ENCODE results near the gene CREB5.

Gene CREB5, protein sequence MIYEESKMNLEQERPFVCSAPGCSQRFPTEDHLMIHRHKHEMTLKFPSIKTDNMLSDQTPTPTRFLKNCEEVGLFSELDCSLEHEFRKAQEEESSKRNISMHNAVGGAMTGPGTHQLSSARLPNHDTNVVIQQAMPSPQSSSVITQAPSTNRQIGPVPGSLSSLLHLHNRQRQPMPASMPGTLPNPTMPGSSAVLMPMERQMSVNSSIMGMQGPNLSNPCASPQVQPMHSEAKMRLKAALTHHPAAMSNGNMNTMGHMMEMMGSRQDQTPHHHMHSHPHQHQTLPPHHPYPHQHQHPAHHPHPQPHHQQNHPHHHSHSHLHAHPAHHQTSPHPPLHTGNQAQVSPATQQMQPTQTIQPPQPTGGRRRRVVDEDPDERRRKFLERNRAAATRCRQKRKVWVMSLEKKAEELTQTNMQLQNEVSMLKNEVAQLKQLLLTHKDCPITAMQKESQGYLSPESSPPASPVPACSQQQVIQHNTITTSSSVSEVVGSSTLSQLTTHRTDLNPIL

GRCh38 chr7:28411876-28412662 lies at the start of gene CREB5:
Gene CREB5, plus strand, starts transcription at chr7:28412518. Its CDS starts 397 bp downstream, at chr7:28412915.
- no peak within 1 kb of the TSS for H3K4me3 ChIP-seq (ENCODE audit: low read depth, low read length)
- H3K9me3 ChIP-seq (ENCODE audit: control insufficient read depth, low read length): no peaks in the 10 kb centered on the region
- no peak within 1 kb of the TSS for H3K27ac ChIP-seq
- TF ChIP-seq, protein P1, sequence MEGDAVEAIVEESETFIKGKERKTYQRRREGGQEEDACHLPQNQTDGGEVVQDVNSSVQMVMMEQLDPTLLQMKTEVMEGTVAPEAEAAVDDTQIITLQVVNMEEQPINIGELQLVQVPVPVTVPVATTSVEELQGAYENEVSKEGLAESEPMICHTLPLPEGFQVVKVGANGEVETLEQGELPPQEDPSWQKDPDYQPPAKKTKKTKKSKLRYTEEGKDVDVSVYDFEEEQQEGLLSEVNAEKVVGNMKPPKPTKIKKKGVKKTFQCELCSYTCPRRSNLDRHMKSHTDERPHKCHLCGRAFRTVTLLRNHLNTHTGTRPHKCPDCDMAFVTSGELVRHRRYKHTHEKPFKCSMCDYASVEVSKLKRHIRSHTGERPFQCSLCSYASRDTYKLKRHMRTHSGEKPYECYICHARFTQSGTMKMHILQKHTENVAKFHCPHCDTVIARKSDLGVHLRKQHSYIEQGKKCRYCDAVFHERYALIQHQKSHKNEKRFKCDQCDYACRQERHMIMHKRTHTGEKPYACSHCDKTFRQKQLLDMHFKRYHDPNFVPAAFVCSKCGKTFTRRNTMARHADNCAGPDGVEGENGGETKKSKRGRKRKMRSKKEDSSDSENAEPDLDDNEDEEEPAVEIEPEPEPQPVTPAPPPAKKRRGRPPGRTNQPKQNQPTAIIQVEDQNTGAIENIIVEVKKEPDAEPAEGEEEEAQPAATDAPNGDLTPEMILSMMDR (IDR thresholded peaks at IDR 0.05): no peak
- H3K36me3 ChIP-seq (ENCODE audit: control insufficient read depth, insufficient read depth, low read length): no peaks in the 10 kb centered on the region
- no peaks in the 10 kb centered on the region for H3K79me2 ChIP-seq
- no peaks in the 10 kb centered on the region for H3K27me3 ChIP-seq (ENCODE audit: control insufficient read depth, insufficient read depth, low read length)
- no peak within 1 kb of the TSS for H2AFZ ChIP-seq
- no peaks in the 10 kb centered on the region for H3K4me1 ChIP-seq
- H3K4me2 ChIP-seq (ENCODE audit: low read length): no peak within 1 kb of the TSS
- H3K9ac ChIP-seq: no peak within 1 kb of the TSS

DNA sequence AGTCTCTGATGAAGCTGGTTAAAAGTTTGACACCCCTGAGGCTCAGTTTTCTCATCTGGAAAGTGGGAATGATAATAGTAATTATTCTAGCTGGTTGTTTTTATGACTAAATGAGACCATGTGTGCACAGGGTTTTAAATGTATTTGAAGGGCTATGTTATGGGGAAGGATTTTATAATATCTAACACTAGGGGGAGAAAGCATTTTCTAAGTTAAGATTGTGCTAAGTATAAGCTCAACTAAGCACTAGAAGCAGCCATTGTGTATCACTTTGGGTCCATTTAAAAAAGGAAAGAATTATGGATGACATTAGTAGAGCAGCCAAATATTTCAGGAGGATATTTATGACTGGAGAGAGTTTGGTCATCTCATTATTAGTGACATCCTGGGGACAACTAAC lies 49.5 kb upstream of the CREB5 start:
- TF ChIP-seq, protein P1 (IDR thresholded peaks at IDR 0.05): no peak
- H3K27me3 ChIP-seq (ENCODE audit: control insufficient read depth, insufficient read depth, low read length): no peaks in the 10 kb centered on the region
- no peaks in the 10 kb centered on the region for H3K4me1 ChIP-seq
- no peak overlapping the region for H2AFZ ChIP-seq
- H3K27ac ChIP-seq: no peak overlapping the region
- H3K79me2 ChIP-seq: no peaks in the 10 kb centered on the region
- peaks cover 2% of the 10 kb centered on the region for H3K9me3 ChIP-seq (ENCODE audit: control insufficient read depth, low read length)
- H3K4me3 ChIP-seq (ENCODE audit: low read depth, low read length): no peak overlapping the region
- H3K36me3 ChIP-seq (ENCODE audit: control insufficient read depth, insufficient read depth, low read length): no peaks in the 10 kb centered on the region
- H3K9ac ChIP-seq: no peak overlapping the region
- no peak overlapping the region for H3K4me2 ChIP-seq (ENCODE audit: low read length)

- no peaks in the 10 kb centered on the region for H3K36me3 ChIP-seq (ENCODE audit: control insufficient read depth, insufficient read depth, low read length)
- no peak overlapping the region for H3K4me2 ChIP-seq (ENCODE audit: low read length)
- no peak overlapping the region for H2AFZ ChIP-seq
- peaks cover 2% of the 10 kb centered on the region for H3K9me3 ChIP-seq (ENCODE audit: control insufficient read depth, low read length)
- H3K79me2 ChIP-seq: no peaks in the 10 kb centered on the region
- no peak overlapping the region for H3K9ac ChIP-seq
- no peak overlapping the region for H3K27ac ChIP-seq
- H3K4me1 ChIP-seq: no peaks in the 10 kb centered on the region
- H3K4me3 ChIP-seq (ENCODE audit: low read depth, low read length): no peak overlapping the region
- no peaks in the 10 kb centered on the region for H3K27me3 ChIP-seq (ENCODE audit: control insufficient read depth, insufficient read depth, low read length)
- TF ChIP-seq, protein P1 (IDR thresholded peaks at IDR 0.05): no peak
Measured at GRCh38 chr7:28364082-28364481, 48.2 kb upstream of the CREB5 start.

DNA sequence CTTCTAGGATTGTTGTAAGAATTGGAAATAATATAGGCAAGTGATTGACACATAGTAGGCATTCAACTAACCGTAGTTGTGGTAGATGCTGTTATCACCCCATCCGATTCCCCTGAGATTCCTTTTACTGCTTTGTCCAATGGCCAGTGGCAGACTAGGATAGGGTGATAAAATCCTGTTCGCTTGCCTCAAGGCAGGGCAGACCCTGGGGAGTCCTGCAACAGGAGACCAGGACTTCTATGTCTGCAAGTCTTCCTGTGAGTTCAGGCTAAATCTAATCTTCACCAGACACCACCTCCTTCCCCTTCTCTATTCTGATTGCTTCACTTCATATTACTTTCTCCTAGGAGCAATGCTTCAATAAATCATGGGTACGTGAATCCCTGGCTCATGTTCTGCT lies 42.8 kb upstream of the CREB5 start:
- peaks cover 2% of the 10 kb centered on the region for H3K9me3 ChIP-seq (ENCODE audit: control insufficient read depth, low read length)
- TF ChIP-seq, protein P1 (IDR thresholded peaks at IDR 0.05): no peak
- H3K79me2 ChIP-seq: no peaks in the 10 kb centered on the region
- H3K27ac ChIP-seq: no peak overlapping the region
- no peak overlapping the region for H3K4me2 ChIP-seq (ENCODE audit: low read length)
- H3K36me3 ChIP-seq (ENCODE audit: control insufficient read depth, insufficient read depth, low read length): no peaks in the 10 kb centered on the region
- no peaks in the 10 kb centered on the region for H3K4me1 ChIP-seq
- no peak overlapping the region for H3K4me3 ChIP-seq (ENCODE audit: low read depth, low read length)
- no peak overlapping the region for H2AFZ ChIP-seq
- H3K9ac ChIP-seq: no peak overlapping the region
- no peaks in the 10 kb centered on the region for H3K27me3 ChIP-seq (ENCODE audit: control insufficient read depth, insufficient read depth, low read length)
